ENCODE measurements around the gene APLF.

APLF gene

GRCh38 chr2:68558576-68558975 lies 91.2 kb downstream of the APLF start:
- no peaks in the 10 kb centered on the region for H3K36me3 Mint-ChIP-seq (ENCODE audit: low read depth)
- no peak for TF ChIP-seq CTCF (IDR thresholded peaks at IDR 0.05; ENCODE audit: unreplicated experiment in 3 of 3)
- H3K27ac Mint-ChIP-seq = no peak overlapping the region
- no peaks in the 10 kb centered on the region for H3K9me3 Mint-ChIP-seq
- no peaks in the 10 kb centered on the region for H3K4me1 Mint-ChIP-seq
- H3K4me3 Mint-ChIP-seq = no peak overlapping the region
- no peaks in the 10 kb centered on the region for H3K27me3 Mint-ChIP-seq (ENCODE audit: low read depth)

- no peak overlapping the region for H3K27ac Mint-ChIP-seq
- H3K27me3 Mint-ChIP-seq (ENCODE audit: low read depth) = no peaks in the 10 kb centered on the region
- no peak for TF ChIP-seq CTCF (IDR thresholded peaks at IDR 0.05; ENCODE audit: unreplicated experiment in 3 of 3)
- H3K4me3 Mint-ChIP-seq = no peak overlapping the region
- H3K9me3 Mint-ChIP-seq = no peaks in the 10 kb centered on the region
- H3K36me3 Mint-ChIP-seq (ENCODE audit: low read depth) = no peaks in the 10 kb centered on the region
- no peaks in the 10 kb centered on the region for H3K4me1 Mint-ChIP-seq
Observed at GRCh38 chr2:68559692-68560091, 92.3 kb downstream of the APLF start.

- H3K4me3 Mint-ChIP-seq = no peak overlapping the region
- no peak overlapping the region for H3K27ac Mint-ChIP-seq
- H3K4me1 Mint-ChIP-seq = no peaks in the 10 kb centered on the region
- no peaks in the 10 kb centered on the region for H3K36me3 Mint-ChIP-seq (ENCODE audit: low read depth)
- no peaks in the 10 kb centered on the region for H3K9me3 Mint-ChIP-seq
- no peak for TF ChIP-seq CTCF (IDR thresholded peaks at IDR 0.05; ENCODE audit: unreplicated experiment in 3 of 3)
- no peaks in the 10 kb centered on the region for H3K27me3 Mint-ChIP-seq (ENCODE audit: low read depth)
Observed at GRCh38 chr2:68560545-68560944, 93.2 kb downstream of the APLF start.

- no peaks in the 10 kb centered on the region for H3K36me3 Mint-ChIP-seq (ENCODE audit: low read depth)
- H3K27ac Mint-ChIP-seq = no peak overlapping the region
- no peaks in the 10 kb centered on the region for H3K27me3 Mint-ChIP-seq (ENCODE audit: low read depth)
- H3K4me1 Mint-ChIP-seq = no peaks in the 10 kb centered on the region
- no peaks in the 10 kb centered on the region for H3K9me3 Mint-ChIP-seq
- no peak overlapping the region for H3K4me3 Mint-ChIP-seq
- TF ChIP-seq CTCF (IDR thresholded peaks at IDR 0.05; ENCODE audit: unreplicated experiment in 3 of 3) = no peak
Observed at GRCh38 chr2:68561372-68561771, 94.0 kb downstream of the APLF start.

GRCh38 chr2:68562934-68563333 lies 95.5 kb downstream of the APLF start:
- TF ChIP-seq CTCF (IDR thresholded peaks at IDR 0.05; ENCODE audit: unreplicated experiment in 3 of 3) = no peak
- Mint-ChIP-seq H3K4me3 (no peak overlapping the region), H3K36me3 (ENCODE audit: low read depth) (no peaks in the 10 kb centered on the region), H3K4me1 (no peaks in the 10 kb centered on the region), H3K27ac (no peak overlapping the region), H3K27me3 (ENCODE audit: low read depth) (no peaks in the 10 kb centered on the region), H3K9me3 (no peaks in the 10 kb centered on the region)

GRCh38 chr2:68564426-68564825 lies 97.0 kb downstream of the APLF start:
- H3K27me3 Mint-ChIP-seq (ENCODE audit: low read depth) = no peaks in the 10 kb centered on the region
- no peaks in the 10 kb centered on the region for H3K9me3 Mint-ChIP-seq
- H3K27ac Mint-ChIP-seq = no peak overlapping the region
- no peaks in the 10 kb centered on the region for H3K36me3 Mint-ChIP-seq (ENCODE audit: low read depth)
- H3K4me1 Mint-ChIP-seq = no peaks in the 10 kb centered on the region
- H3K4me3 Mint-ChIP-seq = no peak overlapping the region
- TF ChIP-seq CTCF (IDR thresholded peaks at IDR 0.05; ENCODE audit: unreplicated experiment in 3 of 3) = no peak

Measured in nephron (organoid).